NK-92 (cell line): ENCODE data around the gene MSRB3.

Experiments
- DNase-seq: peaks from one replicate; lab custom pipeline; 2025; ENCODE audit not compliant: unreplicated experiment; lab: John Stamatoyannopoulos, UW

MSRB3 gene

DNA sequence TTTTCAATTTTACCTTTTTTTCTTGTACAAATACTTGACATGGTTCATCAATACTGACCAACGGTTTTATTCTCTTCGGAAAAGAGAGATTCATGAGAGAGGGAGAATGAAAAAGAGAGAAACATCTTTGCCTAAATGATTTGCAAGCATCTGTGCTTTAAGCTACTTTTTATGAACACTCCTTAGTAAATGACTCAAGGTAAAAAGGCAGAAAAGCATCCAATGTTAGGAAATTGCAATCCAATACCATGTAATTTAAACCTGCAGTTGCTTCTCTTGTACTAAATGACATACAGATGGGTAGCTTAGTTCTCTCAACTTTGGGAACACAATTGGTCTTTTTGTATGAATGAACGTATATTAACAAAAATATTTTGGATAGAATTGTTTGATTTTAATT is 46.1 kb downstream of the MSRB3 start:
- no peak for DNase-seq

- DNase-seq, result no peak
Measured at GRCh38 chr12:65325183-65325582, 46.7 kb downstream of the MSRB3 start.

DNA sequence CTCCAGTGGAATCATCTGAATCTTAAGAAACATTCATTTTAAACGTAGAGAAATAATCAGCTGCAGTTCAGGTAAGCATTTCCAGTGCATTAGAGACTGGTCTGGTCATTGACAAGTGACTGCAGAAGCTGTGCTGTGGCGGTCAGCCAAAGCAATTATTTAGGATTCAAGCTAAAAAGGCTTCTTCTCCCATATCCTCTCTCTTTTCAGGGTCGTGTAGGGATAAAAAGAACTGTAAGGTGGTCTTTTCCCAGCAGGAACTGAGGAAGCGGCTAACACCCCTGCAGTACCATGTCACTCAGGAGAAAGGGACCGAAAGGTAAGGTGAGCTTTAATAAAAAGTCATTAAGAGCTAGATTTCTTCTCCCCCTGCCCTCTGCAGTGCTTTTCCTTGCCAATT is 48.1 kb downstream of the MSRB3 start:
- no peak for DNase-seq

- no peak for DNase-seq
Measured at GRCh38 chr12:65327207-65328076, 49.0 kb downstream of the MSRB3 start.

DNA sequence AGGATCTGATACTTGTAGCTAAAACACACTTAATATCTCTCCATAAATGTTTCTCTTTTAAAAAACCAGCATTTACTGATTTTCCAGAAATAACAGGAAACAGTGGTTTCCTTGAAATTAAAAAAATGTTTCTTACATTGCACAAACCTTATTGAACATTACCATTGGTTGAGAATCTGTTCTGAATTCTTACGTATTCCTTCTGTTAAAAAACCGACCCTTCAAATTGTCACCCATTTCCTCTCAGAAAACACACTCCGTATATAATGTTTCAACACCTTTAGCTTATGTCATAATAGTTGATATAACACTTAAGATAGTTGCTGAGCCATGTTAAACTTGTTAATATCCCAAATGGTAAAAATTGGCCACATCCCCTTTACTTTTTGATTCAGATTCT is 51.2 kb downstream of the MSRB3 start:
- no peak for DNase-seq

- no peak for DNase-seq
Measured at GRCh38 chr12:65330331-65330730, 51.8 kb downstream of the MSRB3 start.

DNA sequence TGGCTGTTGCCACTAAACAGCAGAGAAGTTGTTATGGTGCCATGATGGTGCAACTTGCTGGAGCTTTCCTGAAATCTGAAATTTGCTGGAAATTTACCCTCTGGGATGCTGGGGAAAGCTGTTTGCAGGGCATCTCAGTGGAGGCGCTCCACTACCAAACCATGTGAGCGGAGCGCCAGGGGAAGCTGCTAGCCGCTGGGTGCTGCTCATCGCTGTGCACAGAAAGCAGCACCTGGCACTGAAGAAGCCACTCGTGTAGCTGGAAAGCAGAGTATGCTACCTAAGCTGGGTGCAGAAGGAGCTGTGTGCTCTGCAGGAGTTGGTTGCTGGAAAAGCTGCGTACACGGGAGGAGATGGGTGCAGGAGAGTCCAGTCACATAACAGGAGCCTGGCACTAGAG is 53.0 kb downstream of the MSRB3 start:
- no peak for DNase-seq

DNA sequence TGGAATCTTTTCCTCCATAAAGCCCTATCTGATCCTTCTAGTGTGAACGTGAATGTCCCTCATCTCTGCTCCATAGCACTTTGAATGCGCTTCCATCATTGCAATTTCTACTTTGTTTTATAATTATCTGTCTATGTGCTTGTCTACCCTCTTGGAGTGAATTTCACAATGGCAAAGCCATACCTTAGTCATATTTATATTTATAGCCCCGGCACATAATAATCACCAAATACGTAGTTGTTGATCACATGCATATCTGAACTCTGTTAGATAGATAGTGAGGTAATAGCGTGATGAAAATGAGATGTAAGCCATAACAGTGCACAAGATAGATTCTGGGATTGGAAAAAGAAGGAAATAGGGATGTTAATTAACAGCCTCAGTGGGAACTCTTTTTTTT is 55.2 kb downstream of the MSRB3 start:
- DNase-seq, result no peak

DNA sequence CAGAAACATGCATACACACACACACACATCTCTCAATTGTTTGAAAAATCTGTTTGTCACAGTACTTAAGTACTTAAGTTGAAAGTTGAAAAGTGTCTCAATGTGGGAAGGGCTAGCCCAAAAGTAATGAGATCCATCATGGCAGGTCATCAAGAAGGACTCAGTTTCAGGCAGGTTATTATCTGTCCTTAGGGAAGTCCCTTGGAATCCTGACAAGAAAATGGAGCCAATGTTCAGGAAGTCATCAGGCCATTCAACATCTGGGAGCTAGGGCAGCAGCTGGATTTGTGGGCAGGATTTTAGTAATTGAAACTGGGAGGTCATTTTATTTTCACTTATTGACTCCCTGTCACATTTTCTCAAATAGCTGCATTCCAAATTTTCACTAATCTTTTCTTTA is 56.0 kb downstream of the MSRB3 start:
- no peak for DNase-seq

DNA sequence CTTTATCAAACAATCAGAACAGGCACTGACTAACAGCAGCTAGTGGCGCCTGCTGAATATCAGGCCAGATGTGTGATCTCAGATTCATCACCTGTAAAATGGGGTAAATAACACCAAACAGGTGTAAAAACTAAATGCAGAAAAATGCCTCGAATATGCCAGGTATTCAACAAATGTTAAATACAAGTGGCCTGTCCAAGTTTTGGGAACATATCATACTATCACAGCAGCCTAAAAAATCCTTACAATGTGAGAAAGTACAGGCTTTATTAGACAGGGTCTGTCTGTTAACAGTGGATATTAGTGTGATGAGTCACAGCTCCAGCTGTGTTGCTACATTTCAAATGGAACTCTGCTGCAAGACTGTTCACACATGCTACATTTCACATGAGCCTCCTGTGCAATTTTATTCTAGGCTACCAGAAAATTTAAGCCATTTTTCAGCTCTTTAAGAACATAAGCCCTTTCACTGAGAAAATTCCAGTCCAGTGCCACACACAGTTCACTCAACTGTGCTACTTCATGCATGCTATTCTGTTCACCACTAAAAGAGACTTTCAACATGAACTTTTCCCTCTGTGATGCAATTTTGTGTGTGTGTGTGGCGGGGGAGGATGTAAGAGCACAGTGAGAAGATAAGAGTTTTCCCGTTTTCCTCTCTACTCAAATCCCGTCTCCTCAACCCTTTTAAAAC is 56.7 kb downstream of the MSRB3 start:
- DNase-seq, result no peak

GRCh38 chr12:65335981-65336380 is 57.5 kb downstream of the MSRB3 start:
- no peak for DNase-seq

GRCh38 chr12:65339161-65339560 is 60.7 kb downstream of the MSRB3 start:
- DNase-seq, result no peak

- no peak for DNase-seq
Measured at GRCh38 chr12:65343230-65343629, 64.7 kb downstream of the MSRB3 start.

DNA sequence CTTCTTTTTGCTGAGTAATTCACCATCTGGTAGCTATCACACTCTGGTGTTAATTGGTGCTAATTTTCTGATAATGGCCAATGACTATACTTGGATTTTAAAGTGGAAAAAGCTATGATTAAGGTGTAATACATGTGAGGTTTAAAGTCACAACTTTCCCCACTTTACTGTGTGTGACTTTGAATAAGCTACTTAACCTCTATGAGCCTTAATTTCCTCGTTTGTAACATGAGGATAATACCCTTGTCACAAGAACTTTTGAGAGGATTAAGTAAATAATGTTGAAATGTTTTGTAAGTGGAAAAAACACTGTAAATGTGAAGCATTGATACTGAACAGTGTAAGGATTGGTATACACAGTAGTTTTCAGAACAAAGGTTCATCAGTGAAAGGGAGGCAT is 65.3 kb downstream of the MSRB3 start:
- DNase-seq, result no peak

GRCh38 chr12:65355461-65355860 is 77.0 kb downstream of the MSRB3 start:
- no peak for DNase-seq

- DNase-seq, result no peak
Measured at GRCh38 chr12:65362234-65363031, 84.0 kb downstream of the MSRB3 start.

DNA sequence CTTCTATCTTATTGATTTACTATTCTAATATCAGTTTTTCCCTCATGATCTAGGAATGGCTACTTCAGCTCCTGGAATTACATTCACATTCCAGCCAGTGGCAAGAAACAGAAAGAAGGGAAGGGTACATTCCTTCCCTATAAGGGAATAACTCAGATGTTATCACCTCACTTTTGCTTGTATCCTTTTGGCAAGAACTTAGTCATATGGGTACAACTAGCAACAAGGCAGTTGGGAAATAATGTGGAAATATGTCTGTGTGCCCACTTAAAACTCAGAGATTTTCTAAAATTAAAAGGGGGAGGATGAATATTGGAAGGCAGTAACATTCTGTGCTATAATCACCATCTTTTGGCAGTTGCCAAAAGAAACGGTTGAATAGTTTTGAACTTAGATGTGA is 85.6 kb downstream of the MSRB3 start:
- DNase-seq, result no peak

- no peak for DNase-seq
Measured at GRCh38 chr12:65367396-65367795, 88.9 kb downstream of the MSRB3 start.

GRCh38 chr12:65368055-65368454 is 89.6 kb downstream of the MSRB3 start:
- no peak for DNase-seq

- DNase-seq, result no peak
Measured at GRCh38 chr12:65372574-65372973, 94.1 kb downstream of the MSRB3 start.

DNA sequence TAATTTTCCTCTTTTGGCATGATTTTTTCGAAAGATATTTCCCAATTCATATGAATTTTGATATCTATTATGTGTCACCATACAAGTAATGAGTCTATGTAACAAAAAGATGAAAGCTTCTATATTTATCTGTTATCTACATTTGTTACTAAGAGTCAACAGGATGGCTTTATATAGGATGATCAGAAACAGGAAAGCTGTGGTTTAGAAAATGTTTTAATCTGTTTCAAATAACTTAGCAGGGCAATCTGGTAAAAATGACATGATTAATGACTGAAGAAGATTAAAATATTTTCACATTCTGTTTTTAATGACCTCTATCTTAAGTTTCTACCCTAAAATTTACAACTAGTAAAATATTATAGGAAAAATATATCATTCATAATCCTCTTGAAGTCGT is 105.8 kb downstream of the MSRB3 start:
- no peak for DNase-seq

DNA sequence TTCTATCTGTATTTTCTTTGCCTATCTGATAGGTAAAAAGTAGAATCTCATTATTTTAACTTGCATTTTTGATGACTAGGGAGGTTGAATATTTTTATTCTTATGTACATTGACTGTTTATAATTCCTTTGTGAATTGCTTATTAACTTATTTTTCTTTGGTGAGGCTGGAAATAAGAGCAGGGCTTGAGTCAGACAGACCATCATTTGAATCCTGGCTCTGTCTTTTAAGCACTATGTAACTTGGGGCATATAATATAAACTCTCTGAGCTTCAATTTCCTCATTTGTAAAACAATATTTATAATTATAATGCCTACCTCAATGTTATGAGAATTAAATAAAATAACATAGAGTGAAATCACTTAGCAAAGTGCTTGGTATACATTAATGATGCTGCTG is 108.9 kb downstream of the MSRB3 start:
- DNase-seq, result no peak
